ENCODE data around the gene REEP6.

Gene REEP6

GRCh38 chr19:1456121-1456900, 34.7 kb upstream of the REEP6 start:
- in situ Hi-C loops (cut with HindIII; ENCODE audit: low sequenced_read_pairs): no loop called here

DNA sequence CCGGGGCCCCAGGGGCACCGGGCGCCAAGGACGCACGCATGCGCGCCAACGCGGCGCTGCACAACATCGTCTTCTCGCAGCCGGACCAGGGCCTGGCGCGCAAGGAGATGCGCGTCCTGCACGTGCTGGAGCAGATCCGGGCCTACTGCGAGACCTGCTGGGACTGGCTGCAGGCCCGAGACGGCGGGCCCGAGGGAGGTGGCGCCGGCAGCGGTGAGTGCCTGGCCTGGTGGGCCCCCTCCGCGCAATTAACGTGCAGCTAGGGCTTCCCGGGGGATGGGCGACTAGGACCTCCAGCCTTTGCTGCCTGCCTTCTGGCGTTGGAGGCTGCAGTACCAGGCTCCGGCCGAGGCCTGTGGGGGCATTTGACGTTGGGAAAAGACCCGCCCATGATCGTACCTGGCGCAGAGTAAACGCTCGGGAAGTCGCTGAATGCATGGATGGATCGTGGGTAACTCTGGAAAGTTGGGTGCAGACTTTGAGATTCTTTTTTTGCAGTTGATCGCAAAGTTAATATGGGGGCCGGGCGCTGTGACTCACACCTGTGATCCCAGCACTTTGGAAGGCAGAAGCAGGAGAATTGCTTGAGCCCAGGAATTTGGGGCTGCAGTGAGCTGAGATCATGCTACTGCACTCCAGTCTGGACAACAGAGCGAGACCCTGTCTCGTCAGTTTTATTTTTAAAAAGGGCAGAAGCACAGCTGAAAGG, 33.8 kb upstream of the REEP6 start:
- in situ Hi-C loops (cut with HindIII; ENCODE audit: low sequenced_read_pairs): no loop called here

- in situ Hi-C loops (cut with HindIII; ENCODE audit: low sequenced_read_pairs): no loop called here
Observed at GRCh38 chr19:1457892-1458291, 33.1 kb upstream of the REEP6 start.

GRCh38 chr19:1459479-1459878, 31.5 kb upstream of the REEP6 start:
- in situ Hi-C loops (cut with HindIII; ENCODE audit: low sequenced_read_pairs): no loop called here

GRCh38 chr19:1460033-1460995, 30.7 kb upstream of the REEP6 start:
- in situ Hi-C loops (cut with HindIII; ENCODE audit: low sequenced_read_pairs): no loop called here

DNA sequence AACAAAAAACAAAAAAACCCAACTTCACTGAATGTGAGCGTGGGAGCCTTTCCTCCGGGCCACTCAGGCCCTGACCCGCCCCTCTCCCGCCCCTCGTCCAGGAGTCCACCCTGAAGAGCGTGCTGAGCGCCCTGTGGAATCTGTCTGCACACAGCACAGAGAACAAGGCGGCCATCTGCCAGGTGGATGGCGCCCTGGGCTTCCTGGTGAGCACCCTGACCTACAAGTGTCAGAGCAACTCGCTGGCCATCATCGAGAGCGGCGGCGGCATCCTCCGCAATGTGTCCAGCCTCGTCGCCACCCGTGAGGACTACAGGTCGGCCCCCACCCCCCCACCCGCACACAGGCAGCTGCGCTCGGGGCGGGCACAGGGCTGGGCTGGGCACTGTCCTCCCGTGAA, 29.1 kb upstream of the REEP6 start:
- in situ Hi-C loops (cut with HindIII; ENCODE audit: low sequenced_read_pairs): no loop called here

DNA sequence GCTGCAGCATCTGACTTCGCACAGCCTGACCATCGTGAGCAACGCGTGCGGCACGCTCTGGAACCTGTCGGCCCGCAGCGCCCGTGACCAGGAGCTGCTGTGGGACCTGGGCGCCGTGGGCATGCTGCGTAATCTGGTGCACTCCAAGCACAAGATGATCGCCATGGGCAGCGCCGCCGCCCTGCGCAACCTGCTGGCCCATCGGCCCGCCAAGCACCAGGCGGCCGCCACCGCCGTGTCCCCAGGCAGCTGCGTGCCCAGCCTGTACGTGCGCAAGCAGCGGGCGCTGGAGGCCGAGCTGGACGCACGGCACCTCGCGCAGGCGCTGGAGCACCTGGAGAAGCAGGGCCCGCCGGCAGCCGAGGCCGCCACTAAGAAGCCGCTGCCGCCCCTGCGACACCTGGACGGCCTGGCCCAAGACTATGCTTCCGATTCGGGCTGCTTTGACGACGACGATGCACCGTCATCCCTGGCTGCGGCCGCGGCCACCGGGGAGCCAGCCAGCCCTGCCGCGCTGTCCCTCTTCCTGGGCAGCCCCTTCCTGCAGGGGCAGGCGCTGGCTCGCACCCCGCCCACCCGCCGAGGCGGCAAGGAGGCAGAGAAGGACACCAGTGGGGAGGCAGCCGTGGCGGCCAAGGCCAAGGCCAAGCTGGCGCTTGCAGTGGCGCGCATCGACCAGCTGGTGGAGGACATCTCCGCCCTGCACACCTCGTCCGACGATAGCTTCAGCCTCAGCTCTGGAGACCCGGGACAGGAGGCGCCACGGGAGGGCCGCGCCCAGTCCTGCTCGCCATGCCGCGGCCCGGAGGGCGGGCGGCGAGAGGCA, 25.6 kb upstream of the REEP6 start:
- in situ Hi-C loops (cut with HindIII; ENCODE audit: low sequenced_read_pairs): no loop called here

DNA sequence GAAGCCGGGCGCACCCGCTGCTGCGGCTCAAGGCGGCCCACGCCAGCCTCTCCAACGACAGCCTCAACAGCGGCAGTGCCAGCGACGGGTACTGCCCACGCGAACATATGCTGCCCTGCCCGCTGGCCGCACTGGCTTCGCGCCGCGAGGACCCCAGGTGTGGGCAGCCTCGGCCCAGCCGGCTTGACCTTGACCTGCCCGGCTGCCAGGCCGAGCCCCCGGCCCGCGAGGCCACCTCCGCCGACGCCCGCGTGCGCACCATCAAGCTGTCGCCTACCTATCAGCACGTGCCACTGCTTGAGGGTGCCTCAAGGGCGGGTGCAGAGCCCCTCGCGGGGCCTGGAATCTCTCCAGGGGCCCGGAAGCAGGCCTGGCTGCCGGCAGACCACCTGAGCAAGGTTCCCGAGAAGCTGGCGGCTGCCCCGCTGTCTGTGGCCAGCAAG, 24.9 kb upstream of the REEP6 start:
- in situ Hi-C loops (cut with HindIII; ENCODE audit: low sequenced_read_pairs): no loop called here

GRCh38 chr19:1466461-1467214, 24.3 kb upstream of the REEP6 start:
- in situ Hi-C loops (cut with HindIII; ENCODE audit: low sequenced_read_pairs): no loop called here

- in situ Hi-C loops (cut with HindIII; ENCODE audit: low sequenced_read_pairs): no loop called here
Observed at GRCh38 chr19:1467215-1467489, 23.8 kb upstream of the REEP6 start.

GRCh38 chr19:1467490-1468273, 23.3 kb upstream of the REEP6 start:
- in situ Hi-C loops (cut with HindIII; ENCODE audit: low sequenced_read_pairs): no loop called here

GRCh38 chr19:1468274-1468820, 22.6 kb upstream of the REEP6 start:
- in situ Hi-C loops (cut with HindIII; ENCODE audit: low sequenced_read_pairs): no loop called here

GRCh38 chr19:1468821-1469254, 22.1 kb upstream of the REEP6 start:
- in situ Hi-C loops (cut with HindIII; ENCODE audit: low sequenced_read_pairs): no loop called here

DNA sequence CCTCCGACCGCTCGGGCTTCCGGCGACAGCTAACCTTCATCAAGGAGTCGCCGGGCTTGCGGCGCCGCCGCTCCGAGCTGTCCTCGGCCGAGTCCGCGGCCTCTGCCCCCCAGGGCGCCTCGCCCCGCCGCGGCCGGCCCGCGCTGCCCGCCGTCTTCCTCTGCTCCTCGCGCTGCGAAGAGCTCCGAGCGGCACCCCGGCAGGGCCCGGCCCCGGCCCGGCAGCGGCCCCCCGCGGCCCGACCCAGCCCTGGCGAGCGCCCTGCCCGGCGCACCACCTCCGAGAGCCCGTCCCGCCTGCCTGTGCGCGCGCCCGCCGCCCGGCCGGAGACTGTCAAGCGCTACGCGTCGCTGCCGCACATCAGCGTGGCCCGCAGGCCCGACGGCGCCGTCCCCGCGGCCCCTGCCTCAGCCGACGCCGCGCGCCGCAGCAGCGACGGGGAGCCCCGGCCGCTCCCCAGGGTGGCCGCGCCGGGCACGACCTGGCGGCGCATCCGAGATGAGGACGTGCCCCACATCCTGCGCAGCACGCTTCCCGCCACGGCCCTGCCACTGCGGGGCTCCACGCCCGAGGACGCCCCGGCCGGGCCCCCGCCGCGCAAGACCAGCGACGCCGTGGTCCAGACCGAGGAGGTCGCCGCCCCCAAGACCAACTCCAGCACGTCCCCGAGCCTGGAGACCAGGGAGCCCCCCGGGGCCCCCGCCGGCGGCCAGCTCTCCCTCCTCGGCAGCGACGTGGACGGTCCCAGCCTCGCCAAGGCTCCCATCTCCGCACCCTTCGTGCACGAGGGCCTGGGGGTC, 21.5 kb upstream of the REEP6 start:
- in situ Hi-C loops (cut with HindIII; ENCODE audit: low sequenced_read_pairs): no loop called here

GRCh38 chr19:1470055-1470304, 21.0 kb upstream of the REEP6 start:
- in situ Hi-C loops (cut with HindIII; ENCODE audit: low sequenced_read_pairs): no loop called here

GRCh38 chr19:1470305-1471009, 20.5 kb upstream of the REEP6 start:
- in situ Hi-C loops (cut with HindIII; ENCODE audit: low sequenced_read_pairs): no loop called here

DNA sequence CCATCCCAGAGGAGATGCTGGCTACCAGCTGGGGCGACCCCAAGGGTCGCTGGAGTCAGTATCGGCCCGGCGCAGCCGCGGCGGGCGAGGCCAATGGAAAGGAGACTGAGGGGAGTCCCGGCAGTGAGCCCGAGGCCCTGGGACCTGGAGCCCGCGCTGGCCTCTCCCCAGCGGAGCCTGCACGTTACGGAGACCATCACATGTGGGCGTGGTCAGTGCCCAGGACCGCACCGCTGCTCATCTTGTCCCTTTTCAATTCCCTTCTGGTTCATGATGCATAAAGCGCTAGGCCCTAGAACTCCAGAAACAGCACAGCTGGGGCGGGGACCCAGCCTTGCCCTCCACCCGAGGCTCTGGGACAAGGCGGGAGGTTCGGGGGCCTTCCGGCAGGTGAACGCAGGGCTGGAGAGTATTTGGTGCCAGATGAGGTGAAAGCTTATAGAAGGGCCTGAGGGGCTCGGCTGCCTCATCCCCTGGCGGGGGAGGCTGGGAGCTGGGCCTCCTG, 19.9 kb upstream of the REEP6 start:
- in situ Hi-C loops (cut with HindIII; ENCODE audit: low sequenced_read_pairs): no loop called here

All from DLD1 (cell line).